Left ventricle myocardium inferior (tissue), 1 donor: ENCODE results near the gene B9D1. TPM values are rescaled to one million over a fixed set of nuclear protein-coding genes. Genes with fewer than 3 reads are reported as not detected.

Experiments used
- DNase-seq: peaks from one replicate; pipeline ENCODE4 v3.0.0-alpha.2; 2020
- H3K27ac ChIP-seq: fragments of 200-600 bp; replicated peaks from 2 replicates; pipeline ENCODE4 v1.8.0; 2021
- H3K27me3 ChIP-seq: fragments of 200-600 bp; 2 replicates; pipeline ENCODE4 v1.8.0; 2021; ENCODE audit warnings: low read depth
- H3K36me3 ChIP-seq: fragments of 200-600 bp; 2 replicates; pipeline ENCODE4 v1.8.0; 2021
- H3K4me1 ChIP-seq: fragments of 200-600 bp; 2 replicates; pipeline ENCODE4 v1.8.0; 2021
- H3K4me3 ChIP-seq: fragments of 200-600 bp; 2 replicates; pipeline ENCODE4 v1.8.0; 2021; ENCODE audit warnings: mild to moderate bottlenecking, moderate library complexity
- H3K9me3 ChIP-seq: fragments of 200-600 bp; replicated peaks from 2 replicates; pipeline ENCODE4 v1.8.0; 2021
- intact Hi-C: fragments of 100-400 bp; cut with micrococcal nuclease; formaldehyde crosslinking; loops from one replicate; pipeline ENCODE4 v1.11.0; 2022
- total RNA-seq: library from RNA; stranded (reverse); fragmentation: NEBNext Ultra II Directional; extraction: Animal tissue kit (Norgen Biotek cat#: 25700); gene quantifications from one replicate; pipeline ENCODE4 v1.2.1, GENCODE V29; 2021
- TF ChIP-seq, protein P1 (sequence below): fragments of 200-600 bp; IDR thresholded peaks from 2 replicates; pipeline ENCODE4 v1.8.0; 2021; ENCODE audit warnings: antibody characterized with exemption, mild to moderate bottlenecking, borderline replicate concordance
- donor health status: DM: no; HTN: yes; CAD: no; lungs with severe emphysema.

B9D1 gene
- total RNA-seq, 1 donor from 2014 or later = 8.8 TPM

DNA sequence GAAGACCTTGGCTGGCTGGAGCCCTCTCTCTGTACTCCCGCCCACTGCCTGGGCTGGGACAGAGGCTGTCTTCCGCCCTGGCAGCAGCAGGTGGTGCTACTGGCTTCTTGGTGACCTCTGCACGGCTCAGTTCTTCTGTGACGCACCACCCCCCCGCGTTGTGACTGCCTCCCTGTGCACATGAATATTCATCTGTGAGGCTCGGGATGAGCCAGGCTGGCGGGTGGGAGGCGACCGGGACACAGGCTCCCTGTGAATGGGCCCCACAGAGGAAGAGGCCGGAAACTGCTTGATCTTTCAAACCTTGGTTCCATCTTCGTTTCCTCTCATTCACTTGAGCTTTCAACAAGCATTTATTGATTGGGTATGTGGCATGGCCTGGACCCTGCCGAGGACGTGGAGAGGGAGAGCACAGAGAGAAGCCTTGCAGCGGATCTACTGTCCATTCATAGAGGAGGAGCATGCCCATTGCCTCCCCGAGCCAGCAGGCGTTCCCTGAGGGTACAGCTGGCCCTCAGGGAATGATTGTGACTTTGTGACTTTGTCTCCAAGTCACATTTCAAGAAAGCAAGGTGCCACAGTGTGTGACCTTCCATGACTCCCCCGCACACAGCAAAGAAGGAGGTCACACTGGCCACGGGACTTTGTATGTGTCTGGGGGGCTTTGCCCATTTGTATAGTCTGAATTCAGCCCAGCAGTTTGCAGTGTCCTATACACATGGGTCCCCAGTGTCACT lies 45.0 kb downstream of the B9D1 start:
- H3K27me3 ChIP-seq = no peaks in the 10 kb centered on the region
- no peaks in the 10 kb centered on the region for H3K9me3 ChIP-seq
- H3K4me3 ChIP-seq = no peak overlapping the region
- H3K36me3 ChIP-seq = peaks cover 34% of the 10 kb centered on the region
- peak overlapping the region; percentile 67 for H3K27ac ChIP-seq
- H3K4me1 ChIP-seq = peaks cover 59% of the 10 kb centered on the region
- intact Hi-C loops = no loop called here
- peak; percentile 85 for DNase-seq
- TF ChIP-seq, protein P1, sequence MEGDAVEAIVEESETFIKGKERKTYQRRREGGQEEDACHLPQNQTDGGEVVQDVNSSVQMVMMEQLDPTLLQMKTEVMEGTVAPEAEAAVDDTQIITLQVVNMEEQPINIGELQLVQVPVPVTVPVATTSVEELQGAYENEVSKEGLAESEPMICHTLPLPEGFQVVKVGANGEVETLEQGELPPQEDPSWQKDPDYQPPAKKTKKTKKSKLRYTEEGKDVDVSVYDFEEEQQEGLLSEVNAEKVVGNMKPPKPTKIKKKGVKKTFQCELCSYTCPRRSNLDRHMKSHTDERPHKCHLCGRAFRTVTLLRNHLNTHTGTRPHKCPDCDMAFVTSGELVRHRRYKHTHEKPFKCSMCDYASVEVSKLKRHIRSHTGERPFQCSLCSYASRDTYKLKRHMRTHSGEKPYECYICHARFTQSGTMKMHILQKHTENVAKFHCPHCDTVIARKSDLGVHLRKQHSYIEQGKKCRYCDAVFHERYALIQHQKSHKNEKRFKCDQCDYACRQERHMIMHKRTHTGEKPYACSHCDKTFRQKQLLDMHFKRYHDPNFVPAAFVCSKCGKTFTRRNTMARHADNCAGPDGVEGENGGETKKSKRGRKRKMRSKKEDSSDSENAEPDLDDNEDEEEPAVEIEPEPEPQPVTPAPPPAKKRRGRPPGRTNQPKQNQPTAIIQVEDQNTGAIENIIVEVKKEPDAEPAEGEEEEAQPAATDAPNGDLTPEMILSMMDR = peak; percentile 52

DNA sequence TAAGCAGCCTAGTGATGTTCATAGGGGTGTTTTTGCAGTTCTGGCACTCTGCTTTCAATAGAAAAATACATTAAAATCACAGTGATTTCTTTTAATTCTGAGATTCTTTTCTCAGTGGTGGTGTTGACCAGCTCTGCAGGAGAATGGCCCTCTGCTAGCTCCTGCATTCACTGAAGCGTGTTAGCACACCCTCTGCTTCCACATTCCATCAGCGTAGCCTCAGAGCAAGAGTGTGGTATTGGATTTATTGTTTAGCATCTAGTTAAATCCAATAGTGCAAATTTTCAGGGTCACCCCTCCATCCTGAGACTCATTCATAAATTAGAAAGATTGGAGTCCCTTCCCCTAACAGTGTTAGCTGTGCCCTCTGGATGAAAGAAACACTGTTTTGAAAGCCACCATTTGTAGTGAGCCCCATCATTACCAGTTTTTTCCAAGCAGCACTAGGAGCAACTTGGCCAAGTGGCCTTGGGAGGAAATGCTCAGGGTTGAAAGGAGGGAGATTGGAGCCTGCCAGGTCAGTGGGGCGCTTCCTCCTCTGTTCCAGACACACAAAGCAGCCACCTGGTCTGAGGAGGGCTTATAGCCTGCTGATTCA lies 45.7 kb downstream of the B9D1 start:
- TF ChIP-seq, protein P1 = no peak
- H3K4me3 ChIP-seq = no peak overlapping the region
- no peaks in the 10 kb centered on the region for H3K9me3 ChIP-seq
- no peak for DNase-seq
- H3K27ac ChIP-seq = peak overlapping the region; percentile 67
- H3K36me3 ChIP-seq = peaks cover 36% of the 10 kb centered on the region
- no peaks in the 10 kb centered on the region for H3K27me3 ChIP-seq
- peaks cover 59% of the 10 kb centered on the region for H3K4me1 ChIP-seq
- intact Hi-C loops = no loop called here

DNA sequence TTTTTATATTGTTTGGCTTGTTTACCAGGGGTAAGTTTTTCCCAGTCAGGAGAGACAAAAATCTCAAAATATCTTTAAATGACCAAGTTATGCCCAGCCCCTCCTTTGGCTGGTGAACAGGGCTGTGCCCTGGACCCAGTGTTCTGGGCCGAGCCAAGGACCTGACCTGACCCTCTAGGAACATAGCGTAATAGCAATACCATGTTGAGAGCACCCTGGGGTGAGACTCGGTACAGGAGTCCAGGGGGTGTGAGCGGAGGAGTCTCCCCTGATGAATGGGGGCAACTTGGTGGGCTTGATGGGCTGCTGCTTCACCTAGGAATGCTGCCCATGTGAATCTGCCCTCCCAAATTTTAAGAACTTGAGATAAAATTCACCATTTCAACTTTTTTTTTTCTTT lies 47.4 kb downstream of the B9D1 start:
- Histone ChIP-seq H3K9me3 (no peaks in the 10 kb centered on the region), H3K27me3 (no peaks in the 10 kb centered on the region), H3K4me1 (peaks cover 66% of the 10 kb centered on the region), H3K4me3 (no peak overlapping the region), H3K27ac (no peak overlapping the region), H3K36me3 (peaks cover 47% of the 10 kb centered on the region)
- no peak for DNase-seq
- TF ChIP-seq, protein P1 = no peak
- intact Hi-C loops = no loop called here

DNA sequence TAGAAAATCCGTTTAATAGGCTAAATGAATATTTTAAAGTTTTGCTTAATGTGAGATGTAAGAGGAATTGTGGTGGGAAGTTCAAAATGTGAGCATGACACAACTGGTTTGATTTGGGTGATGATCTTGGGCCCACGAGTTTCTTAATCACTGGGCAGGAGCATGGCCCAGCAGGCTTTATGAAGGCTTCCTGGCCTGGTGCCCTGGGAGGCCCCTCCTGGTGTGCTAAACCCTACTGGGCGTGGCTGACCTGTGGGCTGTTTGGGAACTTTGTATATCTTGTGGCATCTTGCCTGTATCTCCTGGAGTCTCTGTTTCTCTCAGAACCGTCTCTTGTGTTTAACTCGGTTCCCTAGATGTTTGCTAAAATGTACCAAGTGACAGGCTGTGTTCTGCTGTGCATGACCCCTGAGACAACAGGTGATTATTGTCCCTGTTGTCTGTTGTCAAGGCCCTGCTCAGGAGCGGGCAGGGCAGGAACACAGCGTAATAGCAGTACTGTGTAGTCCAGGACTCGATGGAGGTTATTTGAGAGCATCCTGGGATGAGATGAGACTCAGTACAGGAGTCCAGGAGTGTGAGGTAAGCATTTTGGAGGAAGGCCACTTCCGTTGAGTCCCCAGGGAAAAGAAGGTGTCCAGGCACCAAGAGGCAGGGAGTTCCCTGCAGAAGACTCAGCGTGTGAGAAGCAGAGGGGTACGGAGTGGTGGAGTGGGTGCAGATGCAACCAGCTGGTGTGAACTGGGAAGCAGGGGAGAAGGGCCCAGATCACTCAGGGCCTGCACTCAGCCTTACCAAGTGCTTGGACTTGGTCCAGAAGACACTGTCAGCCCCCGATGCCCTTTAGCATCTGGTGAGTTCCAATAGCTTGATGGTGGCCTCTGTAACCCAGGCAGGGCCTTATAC lies 48.5 kb downstream of the B9D1 start:
- H3K36me3 ChIP-seq = peaks cover 52% of the 10 kb centered on the region
- DNase-seq = no peak
- TF ChIP-seq, protein P1 = no peak
- H3K4me1 ChIP-seq = peaks cover 77% of the 10 kb centered on the region
- H3K27me3 ChIP-seq = no peaks in the 10 kb centered on the region
- H3K27ac ChIP-seq = peak overlapping the region; percentile 78
- no peak overlapping the region for H3K4me3 ChIP-seq
- H3K9me3 ChIP-seq = no peaks in the 10 kb centered on the region
- intact Hi-C loops = no loop called here

DNA sequence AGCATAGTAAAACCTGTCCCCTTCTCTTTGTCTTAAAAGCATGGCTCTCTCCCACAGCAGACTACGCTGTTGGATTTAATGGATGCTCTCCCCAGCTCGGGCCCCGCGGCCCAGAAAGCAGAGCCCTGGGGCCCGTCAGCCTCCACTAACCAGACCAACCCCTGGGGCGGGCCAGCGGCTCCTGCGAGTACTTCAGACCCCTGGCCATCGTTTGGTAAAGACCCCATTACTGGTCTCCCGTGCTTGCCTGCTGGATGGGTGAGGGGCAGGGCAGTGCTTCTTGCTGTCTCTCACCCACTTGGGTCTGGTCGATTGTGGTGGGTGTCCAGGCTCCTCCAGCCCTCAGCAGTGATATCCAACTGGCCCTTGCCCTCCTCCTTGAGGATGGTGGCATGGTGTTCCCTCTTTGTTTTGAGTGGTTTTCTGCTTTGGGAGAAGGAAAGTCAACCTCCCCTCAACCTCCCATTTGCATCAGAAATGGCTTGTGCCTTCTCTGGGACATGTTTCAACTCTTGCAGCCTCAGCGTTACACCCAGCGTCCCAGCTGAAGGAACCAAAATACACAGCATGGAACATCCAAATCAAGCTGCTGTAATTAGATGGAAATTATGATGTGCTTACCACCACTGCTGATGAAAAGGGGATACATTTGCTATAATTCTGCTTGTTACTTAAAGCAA lies 49.3 kb downstream of the B9D1 start:
- Histone ChIP-seq H3K36me3 (peaks cover 52% of the 10 kb centered on the region), H3K27ac (peak overlapping the region; percentile 78), H3K27me3 (no peaks in the 10 kb centered on the region), H3K4me1 (peaks cover 77% of the 10 kb centered on the region), H3K9me3 (no peaks in the 10 kb centered on the region), H3K4me3 (no peak overlapping the region)
- intact Hi-C loops = no loop called here
- TF ChIP-seq, protein P1 = no peak
- DNase-seq = no peak
